GM10266 (cell line): ENCODE results near the gene IGSF23.
"Not testable (repeated sequence)": the region's sequence is repeated elsewhere in the genome, so short reads cannot be mapped to it uniquely, and the experiment has no call there.

Experiments used
- DNase-seq: peaks from one replicate; pipeline ENCODE4 v3.0.0; 2012; ENCODE audit errors: extremely low spot score
- CTCF ChIP-seq: IDR thresholded peaks from 2 replicates; pipeline ENCODE4 v1.5.1; 2012; ENCODE audit warnings: mild to moderate bottlenecking, low read depth; ENCODE audit not compliant: control insufficient read depth, insufficient read depth; ENCODE audit errors: missing control alignments

Gene IGSF23

GRCh38 chr19:44617110-44617880 lies 3.9 kb downstream of the IGSF23 start:
- TF ChIP-seq CTCF, result no peak
- no peak for DNase-seq

DNA sequence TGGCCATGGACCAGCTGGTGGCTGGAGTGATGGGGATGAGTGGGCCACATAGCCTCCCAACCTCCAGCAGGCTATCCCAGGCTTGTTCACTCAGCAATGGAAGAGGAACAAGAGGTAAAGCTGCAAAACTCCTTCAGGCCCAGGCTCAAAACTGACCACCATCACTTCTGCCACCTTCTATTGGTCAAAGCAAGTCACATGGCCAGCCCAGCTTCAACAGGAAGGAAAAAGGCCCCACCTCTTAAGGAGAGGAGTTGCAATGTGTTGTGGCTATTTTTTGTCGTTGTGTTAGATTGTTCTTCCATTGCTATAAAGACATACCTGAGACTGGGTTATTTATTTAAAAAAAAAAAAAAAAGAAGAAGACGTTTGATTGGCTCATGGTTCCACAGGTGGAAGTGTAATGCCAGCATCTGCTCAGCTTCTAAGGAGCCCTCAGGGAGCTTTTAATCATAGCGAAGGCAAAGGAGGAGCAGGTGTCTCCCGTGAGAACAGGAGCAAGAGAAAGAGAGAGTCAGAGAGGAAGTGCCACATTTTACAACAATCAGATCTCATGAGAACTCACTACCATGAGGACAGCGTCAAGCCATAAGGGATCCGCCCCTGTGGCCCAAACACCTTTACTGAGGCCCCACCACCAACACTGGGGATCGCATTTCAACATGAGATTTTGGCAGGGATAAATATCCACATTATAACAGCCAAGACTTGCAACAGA lies 5.4 kb downstream of the IGSF23 start:
- TF ChIP-seq CTCF, result no peak
- DNase-seq, result no peak

DNA sequence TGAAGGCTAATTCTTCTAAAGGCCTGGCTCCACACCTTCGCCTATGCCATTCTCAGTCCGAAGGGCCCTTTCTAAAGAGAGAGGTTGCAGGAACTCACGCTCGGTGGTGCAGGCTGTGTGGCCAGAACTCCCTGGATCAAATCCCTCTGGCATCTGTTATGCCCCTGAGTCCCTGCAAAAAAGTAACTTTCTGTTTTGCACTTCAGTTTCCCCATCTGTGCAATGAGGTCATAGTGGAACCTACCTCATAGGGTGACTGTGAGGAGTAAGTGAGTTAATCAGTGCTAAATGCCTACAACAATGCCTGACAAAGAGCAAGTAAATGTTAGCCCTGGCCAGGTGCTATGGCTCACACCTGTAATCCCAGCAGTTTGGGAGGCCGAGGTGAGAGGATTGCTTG lies 7.3 kb downstream of the IGSF23 start:
- TF ChIP-seq CTCF, result no peak

DNA sequence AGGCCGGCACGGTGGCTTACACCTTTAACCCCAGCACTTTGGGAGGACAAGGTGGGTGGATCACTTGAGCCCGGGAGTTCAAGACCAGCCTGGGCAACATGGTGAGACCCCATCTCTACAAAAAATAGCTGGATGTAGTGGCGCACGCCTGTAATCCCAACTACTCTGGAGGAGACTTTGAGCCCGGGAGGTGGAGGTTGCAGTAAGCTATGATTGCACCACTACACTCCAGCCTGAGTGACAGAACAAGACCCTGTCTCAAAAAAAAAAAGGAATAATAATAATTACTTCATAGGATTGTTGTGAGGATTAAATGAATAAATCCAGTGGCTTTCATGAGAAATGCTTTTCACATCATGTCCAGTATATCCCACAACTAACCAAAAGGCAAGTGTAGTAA lies 8.0 kb downstream of the IGSF23 start:
- no peak for TF ChIP-seq CTCF
- no peak for DNase-seq

More for the DNA sequence above, 7.3 kb downstream of the IGSF23 start:
- DNase-seq, result no peak

DNA sequence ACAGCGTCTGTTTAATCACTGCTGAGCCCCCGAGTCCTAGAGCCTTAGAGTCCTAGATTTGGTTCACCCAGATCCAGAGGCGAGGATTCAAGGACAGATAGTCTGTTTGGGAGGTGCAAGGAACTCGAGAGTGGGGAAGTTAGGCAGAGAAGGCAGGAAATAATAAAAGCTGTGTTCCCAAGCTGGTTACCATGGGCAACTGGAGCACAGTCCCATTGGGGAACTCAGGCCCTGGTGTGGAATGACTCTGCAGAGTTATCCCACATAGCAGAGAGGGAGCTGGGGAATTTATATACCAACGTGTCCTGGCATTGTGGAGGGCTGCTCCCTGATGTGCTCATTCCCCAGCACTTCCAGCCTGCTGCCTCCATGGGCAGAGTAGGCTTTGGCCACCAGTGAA lies 9.7 kb downstream of the IGSF23 start:
- no peak for DNase-seq
- no peak for TF ChIP-seq CTCF

DNA sequence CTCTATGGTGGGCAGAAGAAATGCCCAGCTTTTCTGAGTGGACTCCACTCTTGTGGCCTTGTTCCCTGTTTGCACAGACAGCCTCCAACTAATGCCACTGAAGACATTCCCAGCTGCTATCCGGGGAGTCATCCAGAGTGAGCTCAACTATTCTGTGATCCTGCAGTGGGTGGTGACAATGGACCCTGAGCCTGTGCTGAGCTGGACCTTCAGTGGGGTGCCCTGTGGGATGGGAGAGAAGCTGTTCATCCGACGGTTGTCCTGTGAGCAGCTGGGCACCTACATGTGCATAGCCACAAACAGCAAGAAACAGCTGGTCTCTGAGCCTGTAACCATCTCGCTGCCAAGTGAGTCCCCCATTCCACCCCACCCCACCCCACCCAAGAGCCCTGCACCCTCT lies 10.3 kb downstream of the IGSF23 start:
- TF ChIP-seq CTCF, result no peak
- DNase-seq, result no peak

DNA sequence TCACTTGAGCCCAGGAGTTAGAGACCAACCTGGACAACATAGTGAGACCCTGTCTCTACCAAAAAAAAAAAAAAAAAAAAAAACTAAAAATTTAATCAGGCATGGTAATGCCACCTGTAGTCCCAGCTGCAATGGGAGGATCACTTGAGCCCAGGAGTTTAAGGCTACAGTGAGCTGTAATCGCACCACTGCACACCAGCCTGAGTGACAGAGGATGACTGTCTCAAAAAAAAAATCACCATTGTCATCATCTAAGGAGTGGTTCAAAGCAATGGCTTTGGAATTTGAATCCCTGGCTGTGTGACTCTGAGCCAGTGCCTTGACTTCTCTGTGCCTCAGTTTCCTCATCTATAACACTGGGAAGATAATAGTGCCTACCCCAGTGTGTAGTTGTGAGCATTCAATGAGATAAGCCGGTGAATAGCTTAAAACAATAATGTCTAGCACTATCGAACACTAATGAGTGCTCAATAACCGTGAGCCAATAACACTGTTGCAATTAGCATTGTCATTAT lies 11.5 kb downstream of the IGSF23 start:
- TF ChIP-seq CTCF, result no peak

GRCh38 chr19:44625637-44626036 lies 12.3 kb downstream of the IGSF23 start:
- DNase-seq, result not testable (repeated sequence)

More for the DNA sequence above, 11.5 kb downstream of the IGSF23 start:
- no peak for DNase-seq
